Measurements from ENCODE around the gene FARS2. TPM values are rescaled to one million over a fixed set of nuclear protein-coding genes. Genes with fewer than 3 reads are reported as not detected.

The FARS2 gene
- polyA plus RNA-seq, 2 of the 4 experiments (the other 2 are of a cell fraction) = 12.9 to 17.5 TPM

- DNase-seq (ENCODE audit: low read depth in 1 of 2, low spot score in 1 of 2) = no peak
- Histone ChIP-seq H3K27ac (no peak overlapping the region), H3K4me3 (no peak overlapping the region), H3K4me2 (no peak overlapping the region), H3K9me3 (peaks cover 8% of the 10 kb centered on the region; the same call in 2 of the 3 replicates), H3K4me1 (no peaks in the 10 kb centered on the region)
- ChIA-PET CTCF (no interaction called here), POLR2A (no interaction called here)
- TF ChIP-seq HOXB5 (CRISPR knock-in tag; IDR thresholded peaks at IDR 0.05) (no peak), EP300 (IDR thresholded peaks at IDR 0.05) (no peak), POLR2AphosphoS2 (conservative IDR thresholded peaks at IDR 0.05; ENCODE audit: low read length) (no peak), FOSB (CRISPR knock-in tag; IDR thresholded peaks at IDR 0.05) (no peak), ZFP36 (IDR thresholded peaks at IDR 0.05; ENCODE audit: borderline replicate concordance, partially characterized antibody) (no peak), CTCF (IDR thresholded peaks at IDR 0.05) (no peak), MAFK (IDR thresholded peaks at IDR 0.05; ENCODE audit: partially characterized antibody) (no peak), JUNB (IDR thresholded peaks at IDR 0.05) (no peak), CBX2 (IDR thresholded peaks at IDR 0.05; ENCODE audit: borderline replicate concordance, low read depth) (no peak), HMGXB4 (CRISPR knock-in tag; IDR thresholded peaks at IDR 0.05; ENCODE audit: borderline replicate concordance) (no peak), FOSL2 (IDR thresholded peaks at IDR 0.05) (no peak), FOSL2 (CRISPR knock-in tag; IDR thresholded peaks at IDR 0.05) (no peak)
- ATAC-seq = no peak
- FAIRE-seq = no peak
- 85% methylated on average over 10 of the region's 16 CpGs for WGBS (ENCODE audit: missing lambda C conversion rate)
These were observed 375.1 kb downstream of the FARS2 start for GRCh38 chr6:5636210-5637030.

GRCh38 chr6:5637714-5638113 lies 376.4 kb downstream of the FARS2 start:
- Histone ChIP-seq H3K4me3 (no peak overlapping the region), H3K4me2 (no peak overlapping the region), H3K27ac (no peak overlapping the region), H3K9me3 (peaks cover 8% of the 10 kb centered on the region; the same call in 2 of the 3 replicates), H3K4me1 (no peaks in the 10 kb centered on the region)
- ChIA-PET CTCF (no interaction called here), POLR2A (no interaction called here)
- no peak for DNase-seq (ENCODE audit: low read depth in 1 of 2, low spot score in 1 of 2)
- no peak for ATAC-seq
- 87% methylated on average over 5 of the region's 5 CpGs for WGBS (ENCODE audit: missing lambda C conversion rate)
- no peak for TF ChIP-seq POLR2A (IDR thresholded peaks at IDR 0.05; ENCODE audit: low read length)
- no peak for TF ChIP-seq PHF8 (IDR thresholded peaks at IDR 0.05; ENCODE audit: borderline replicate concordance, low read depth)
- TF ChIP-seq TP53 (CRISPR knock-in tag; IDR thresholded peaks at IDR 0.05) = no peak
- no peak for TF ChIP-seq FOXS1 (CRISPR knock-in tag; IDR thresholded peaks at IDR 0.05)
- TF ChIP-seq SREBF2 (IDR thresholded peaks at IDR 0.05) = no peak
- no peak for TF ChIP-seq RAD21 (conservative IDR thresholded peaks at IDR 0.05 in 1 of 2, IDR thresholded peaks at IDR 0.05 in 1 of 2)
- FAIRE-seq = no peak

- Histone ChIP-seq H3K4me2 (no peak overlapping the region), H3K4me3 (no peak overlapping the region), H3K9me3 (peaks cover 8% of the 10 kb centered on the region; the same call in 2 of the 3 replicates), H3K4me1 (no peaks in the 10 kb centered on the region), H3K27ac (no peak overlapping the region)
- DNase-seq (ENCODE audit: low read depth in 1 of 2, low spot score in 1 of 2) (no peak), ATAC-seq (no peak), FAIRE-seq (no peak)
- POLR2A ChIA-PET = no interaction called here
- 93% methylated on average over 8 of the region's 8 CpGs for WGBS (ENCODE audit: missing lambda C conversion rate)
- CTCF ChIA-PET = no interaction called here
- TF ChIP-seq CHD2 (IDR thresholded peaks at IDR 0.05; ENCODE audit: low read length, partially characterized antibody) (no peak), JUNB (IDR thresholded peaks at IDR 0.05) (no peak), ZC3H11A (IDR thresholded peaks at IDR 0.05) (no peak), PHF8 (IDR thresholded peaks at IDR 0.05; ENCODE audit: borderline replicate concordance, low read depth) (no peak), HMGXB4 (CRISPR knock-in tag; IDR thresholded peaks at IDR 0.05; ENCODE audit: borderline replicate concordance) (no peak), POLR2A (IDR thresholded peaks at IDR 0.05; ENCODE audit: low read length) (no peak), KDM5A (IDR thresholded peaks at IDR 0.05) (no peak), EHMT2 (IDR thresholded peaks at IDR 0.05; ENCODE audit: low read depth) (no peak), REST (IDR thresholded peaks at IDR 0.05) (no peak), RNF2 (IDR thresholded peaks at IDR 0.05; ENCODE audit: borderline replicate concordance, low read depth) (no peak), GATA3 (IDR thresholded peaks at IDR 0.05; ENCODE audit: borderline replicate concordance) (no peak)
These were observed 377.4 kb downstream of the FARS2 start for GRCh38 chr6:5638666-5639065.

All from A549 (cell line).